ENCODE data around the gene BAIAP2L2.

DNA sequence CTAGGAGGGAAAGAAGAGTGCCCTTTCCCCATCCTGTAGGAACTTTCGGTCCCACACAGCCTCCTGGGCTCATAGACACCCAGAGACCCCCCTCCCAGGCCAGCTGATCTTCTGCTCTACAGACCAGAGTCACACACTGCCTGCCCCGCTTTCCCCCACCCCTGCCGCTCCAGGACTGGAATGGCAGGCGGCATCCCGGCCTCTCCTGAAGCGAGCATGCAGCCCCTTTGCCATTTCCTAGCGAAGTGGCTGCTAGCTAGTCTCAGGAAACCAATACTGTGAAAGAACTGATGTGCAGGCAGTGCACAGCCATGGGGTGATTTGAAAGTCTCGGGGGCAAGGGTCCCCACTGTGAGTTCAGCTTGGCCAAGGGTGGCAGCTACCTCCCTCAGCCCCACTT, 44.9 kb downstream of the BAIAP2L2 start:
- TF ChIP-seq POLR2A (IDR thresholded peaks at IDR 0.05): no peak
- TF ChIP-seq, protein P1, sequence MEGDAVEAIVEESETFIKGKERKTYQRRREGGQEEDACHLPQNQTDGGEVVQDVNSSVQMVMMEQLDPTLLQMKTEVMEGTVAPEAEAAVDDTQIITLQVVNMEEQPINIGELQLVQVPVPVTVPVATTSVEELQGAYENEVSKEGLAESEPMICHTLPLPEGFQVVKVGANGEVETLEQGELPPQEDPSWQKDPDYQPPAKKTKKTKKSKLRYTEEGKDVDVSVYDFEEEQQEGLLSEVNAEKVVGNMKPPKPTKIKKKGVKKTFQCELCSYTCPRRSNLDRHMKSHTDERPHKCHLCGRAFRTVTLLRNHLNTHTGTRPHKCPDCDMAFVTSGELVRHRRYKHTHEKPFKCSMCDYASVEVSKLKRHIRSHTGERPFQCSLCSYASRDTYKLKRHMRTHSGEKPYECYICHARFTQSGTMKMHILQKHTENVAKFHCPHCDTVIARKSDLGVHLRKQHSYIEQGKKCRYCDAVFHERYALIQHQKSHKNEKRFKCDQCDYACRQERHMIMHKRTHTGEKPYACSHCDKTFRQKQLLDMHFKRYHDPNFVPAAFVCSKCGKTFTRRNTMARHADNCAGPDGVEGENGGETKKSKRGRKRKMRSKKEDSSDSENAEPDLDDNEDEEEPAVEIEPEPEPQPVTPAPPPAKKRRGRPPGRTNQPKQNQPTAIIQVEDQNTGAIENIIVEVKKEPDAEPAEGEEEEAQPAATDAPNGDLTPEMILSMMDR (IDR thresholded peaks at IDR 0.05): no peak
